Progenitor cell of endocrine pancreas (in vitro differentiated cells): ENCODE results near the gene TMEM135. TPM values are rescaled to one million over a fixed set of nuclear protein-coding genes. Genes with fewer than 3 reads are reported as not detected.
A peak's percentile ranks its signal among the peaks of the same experiment; 100 is the strongest.

Experiments
- DNase-seq: peaks from one replicate; pipeline ENCODE4 v3.0.0; 2021; ENCODE audit warnings: low spot score; ENCODE audit not compliant: unreplicated experiment
- H3K27ac Mint-ChIP-seq: 2 replicates; pipeline ENCODE4 v1.8.0; 2021; ENCODE audit warnings: mild to moderate bottlenecking, moderate library complexity, mixed read lengths
- H3K27me3 Mint-ChIP-seq: 2 replicates; pipeline ENCODE4 v1.8.0; 2021; ENCODE audit warnings: mixed read lengths
- H3K36me3 Mint-ChIP-seq: 2 replicates; pipeline ENCODE4 v1.8.0; 2022; ENCODE audit warnings: mixed read lengths; ENCODE audit not compliant: insufficient read depth
- H3K4me1 Mint-ChIP-seq: 2 replicates; pipeline ENCODE4 v1.8.0; 2021; ENCODE audit warnings: low read depth, mixed read lengths
- H3K4me3 Mint-ChIP-seq: 2 replicates; pipeline ENCODE4 v1.8.0; 2021; ENCODE audit warnings: low read depth, mild to moderate bottlenecking, moderate library complexity, mixed read lengths
- H3K9me3 Mint-ChIP-seq: 2 replicates; pipeline ENCODE4 v1.8.0; 2021; ENCODE audit warnings: low read depth, mixed read lengths
- CTCF ChIP-seq: fragments of 200-600 bp; sonication (generic); IDR thresholded peaks from one replicate; pipeline ENCODE4 v1.5.0; 2021; ENCODE audit warnings: antibody characterized with exemption, mild to moderate bottlenecking; ENCODE audit not compliant: unreplicated experiment
- total RNA-seq: library from RNA; stranded (reverse); gene quantifications from 2 replicates; pipeline ENCODE4 v1.2.1, GENCODE V29; 2021

The TMEM135 gene
- total RNA-seq, 1 donor from 2014 or later = 33.0 TPM

GRCh38 chr11:86993031-86993430, 44.7 kb upstream of the TMEM135 start:
- no peak overlapping the region for H3K4me3 Mint-ChIP-seq
- H3K27ac Mint-ChIP-seq = no peak overlapping the region
- no peak for TF ChIP-seq CTCF
- peaks cover 16% of the 10 kb centered on the region for H3K4me1 Mint-ChIP-seq
- DNase-seq = no peak
- no peaks in the 10 kb centered on the region for H3K36me3 Mint-ChIP-seq
- H3K27me3 Mint-ChIP-seq = peaks cover 3% of the 10 kb centered on the region
- no peaks in the 10 kb centered on the region for H3K9me3 Mint-ChIP-seq

GRCh38 chr11:86996953-86997570, 40.7 kb upstream of the TMEM135 start:
- H3K4me3 Mint-ChIP-seq = no peak overlapping the region
- no peak for TF ChIP-seq CTCF
- DNase-seq = no peak
- H3K4me1 Mint-ChIP-seq = peaks cover 26% of the 10 kb centered on the region
- H3K36me3 Mint-ChIP-seq = no peaks in the 10 kb centered on the region
- H3K27me3 Mint-ChIP-seq = no peaks in the 10 kb centered on the region
- no peaks in the 10 kb centered on the region for H3K9me3 Mint-ChIP-seq
- no peak overlapping the region for H3K27ac Mint-ChIP-seq

- H3K4me1 Mint-ChIP-seq = peaks cover 26% of the 10 kb centered on the region
- H3K27me3 Mint-ChIP-seq = peaks cover 7% of the 10 kb centered on the region
- H3K36me3 Mint-ChIP-seq = no peaks in the 10 kb centered on the region
- no peaks in the 10 kb centered on the region for H3K9me3 Mint-ChIP-seq
- DNase-seq = no peak
- TF ChIP-seq CTCF = no peak
- H3K4me3 Mint-ChIP-seq = no peak overlapping the region
- H3K27ac Mint-ChIP-seq = peak overlapping the region; percentile 94
Measured at GRCh38 chr11:86999388-86999787, 38.3 kb upstream of the TMEM135 start.

- H3K27me3 Mint-ChIP-seq = peaks cover 7% of the 10 kb centered on the region
Measured at GRCh38 chr11:86999859-87000753, 37.6 kb upstream of the TMEM135 start.

More at GRCh38 chr11:86999859-87000753, 37.6 kb upstream of the TMEM135 start:
- TF ChIP-seq CTCF = no peak
- Mint-ChIP-seq H3K4me1 (peaks cover 29% of the 10 kb centered on the region), H3K4me3 (peak overlapping the region; percentile 26), H3K27ac (peak overlapping the region; percentile 94), H3K36me3 (no peaks in the 10 kb centered on the region), H3K9me3 (no peaks in the 10 kb centered on the region)
- no peak for DNase-seq
